Glomerular endothelial cell (primary cell): ENCODE data around the gene THRB. TPM values are rescaled to one million over a fixed set of nuclear protein-coding genes. Genes with fewer than 3 reads are reported as not detected.

ENCODE experiments used
- DNase-seq: peaks from one replicate; pipeline ENCODE4 v3.0.0-alpha.2; 2011; ENCODE audit warnings: low read depth, low spot score; ENCODE audit errors: extremely low read depth
- total RNA-seq: library from RNA; depleted of rRNA; stranded (reverse); fragments of >200 nt; gene quantifications from 2 replicates; pipeline ENCODE4 v1.2.3, GENCODE V29; 2015

THRB gene
- total RNA-seq, 1 donor from 2014 or later, result 0.06 TPM

- no peak for DNase-seq
Measured at GRCh38 chr3:24316887-24317383, 177.7 kb downstream of the THRB start.

DNA sequence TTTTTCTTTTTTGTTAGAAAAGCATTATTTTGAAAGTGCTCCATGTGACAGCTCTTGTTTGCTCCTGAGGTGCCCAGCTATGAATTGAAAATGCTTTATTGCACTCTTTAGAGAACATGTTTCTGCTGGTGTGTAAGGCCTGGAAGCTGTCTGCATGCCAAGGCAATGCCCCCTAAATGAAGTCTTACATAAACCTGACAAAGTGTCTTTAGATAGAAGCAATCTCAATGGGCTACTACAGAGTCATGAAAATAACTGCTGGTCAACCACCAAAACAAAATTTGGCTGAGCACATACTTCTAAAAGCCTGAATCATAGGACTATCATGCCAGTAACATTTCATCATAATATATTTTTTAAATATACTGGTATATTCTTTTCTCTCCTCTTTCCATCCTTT, 178.7 kb downstream of the THRB start:
- no peak for DNase-seq

DNA sequence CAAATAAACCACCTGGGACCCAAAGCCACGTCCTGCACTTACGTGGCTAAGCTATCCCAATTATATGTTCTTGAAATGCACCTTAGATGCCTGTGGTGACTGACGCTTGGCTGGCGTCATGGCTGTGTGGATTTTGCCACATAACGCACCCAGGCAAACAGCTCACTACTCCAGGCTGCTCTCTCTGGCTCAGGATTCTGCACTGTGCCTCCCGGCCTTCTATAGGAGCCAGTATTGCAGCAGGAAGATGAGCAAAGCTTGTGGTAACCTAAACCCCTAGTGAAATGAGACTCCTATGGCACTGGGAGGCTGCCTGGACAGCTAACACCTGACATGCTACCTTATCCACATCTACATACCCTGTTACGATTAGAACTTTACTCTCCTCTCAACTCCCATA, 179.3 kb downstream of the THRB start:
- no peak for DNase-seq

- DNase-seq, result no peak
Measured at GRCh38 chr3:24311881-24312280, 182.8 kb downstream of the THRB start.

GRCh38 chr3:24310887-24311286, 183.8 kb downstream of the THRB start:
- no peak for DNase-seq

GRCh38 chr3:24306518-24306917, 188.1 kb downstream of the THRB start:
- DNase-seq, result no peak

GRCh38 chr3:24305795-24306467, 188.7 kb downstream of the THRB start:
- DNase-seq, result no peak

GRCh38 chr3:24303057-24303754, 191.4 kb downstream of the THRB start:
- no peak for DNase-seq

DNA sequence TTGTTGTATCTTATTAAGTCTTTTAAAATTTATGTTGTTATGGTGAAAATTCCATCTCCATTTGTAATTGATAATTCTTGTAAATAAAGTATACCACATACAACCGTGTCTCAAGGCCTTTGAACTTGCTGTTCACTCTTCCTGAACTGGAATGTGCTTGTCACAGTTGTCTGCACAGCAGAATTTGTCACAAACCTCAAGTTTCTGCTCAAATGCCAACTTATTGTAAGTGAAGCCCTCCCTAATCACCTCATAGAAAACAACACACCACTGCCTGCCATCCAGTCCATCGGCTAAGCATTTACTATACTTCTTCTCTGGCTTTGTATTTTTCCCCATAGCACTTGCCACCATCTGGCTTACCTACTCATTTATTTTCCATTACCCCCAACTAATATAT, 192.3 kb downstream of the THRB start:
- no peak for DNase-seq

DNA sequence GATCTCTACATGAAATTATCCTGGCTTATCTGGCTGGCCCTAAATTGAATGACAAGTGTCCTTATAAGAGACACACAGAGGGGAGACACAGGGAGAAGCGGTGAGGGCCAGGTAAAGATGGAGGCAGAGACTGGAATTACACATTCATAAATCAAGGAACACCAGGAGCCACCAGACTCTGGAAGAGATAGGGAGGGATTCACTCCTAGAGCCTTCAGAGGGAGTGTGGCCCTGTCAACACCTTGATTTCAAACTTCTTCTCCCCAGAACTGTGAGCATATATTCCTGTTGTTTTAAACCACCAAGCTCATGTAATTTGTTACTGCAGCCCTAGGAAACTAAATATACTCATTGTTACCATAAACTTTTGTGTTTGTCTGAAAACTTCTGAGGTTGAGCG, 193.7 kb downstream of the THRB start:
- no peak for DNase-seq

GRCh38 chr3:24299806-24300626, 194.6 kb downstream of the THRB start:
- DNase-seq, result no peak

DNA sequence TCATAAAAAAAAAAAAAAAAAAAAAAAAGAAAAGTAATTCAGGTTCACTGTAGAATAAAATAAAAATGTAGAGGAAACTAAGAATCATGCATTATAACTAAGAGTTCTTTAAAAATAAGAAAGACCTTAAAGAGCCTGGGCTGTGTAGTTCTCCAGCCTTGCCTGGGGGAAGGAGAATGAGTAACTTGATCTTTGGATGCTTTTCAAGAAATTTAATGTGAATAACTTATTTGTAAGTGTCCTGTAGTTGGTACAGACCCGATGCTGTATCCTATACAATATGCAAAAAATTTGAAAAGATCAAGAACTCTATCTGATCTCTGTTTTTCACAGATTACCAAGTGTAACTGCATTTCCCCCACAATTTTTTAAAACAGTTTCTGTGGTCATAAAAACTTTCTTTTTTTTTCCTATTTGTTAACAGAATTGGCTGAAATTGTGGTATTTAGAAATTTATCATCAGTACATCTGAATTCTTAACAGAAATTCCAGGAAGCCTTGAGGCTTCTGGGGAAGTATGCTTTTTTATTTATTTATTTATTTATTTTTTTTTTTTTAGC, 195.3 kb downstream of the THRB start:
- no peak for DNase-seq

GRCh38 chr3:24296441-24297205, 198.0 kb downstream of the THRB start:
- no peak for DNase-seq

- DNase-seq, result no peak
Measured at GRCh38 chr3:24294150-24294549, 200.5 kb downstream of the THRB start.

DNA sequence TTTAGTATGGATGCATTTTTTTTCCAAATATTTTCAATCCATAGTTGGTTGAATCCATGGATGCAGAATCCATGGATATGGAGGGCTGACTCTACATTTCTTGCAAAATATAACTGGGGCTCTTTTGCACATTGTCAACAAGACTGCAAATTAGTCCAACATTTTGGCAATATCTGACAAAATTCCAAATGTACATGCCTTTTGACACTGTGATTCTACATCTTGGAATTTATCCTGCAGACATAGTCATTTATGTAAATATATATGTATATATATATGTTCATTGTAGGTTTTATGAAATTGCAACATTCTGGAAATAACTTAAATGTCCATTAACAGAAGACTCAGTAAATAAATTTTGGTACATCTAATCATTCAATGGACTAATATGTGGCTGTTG, 203.0 kb downstream of the THRB start:
- no peak for DNase-seq

- DNase-seq, result no peak
Measured at GRCh38 chr3:24290596-24290995, 204.1 kb downstream of the THRB start.

DNA sequence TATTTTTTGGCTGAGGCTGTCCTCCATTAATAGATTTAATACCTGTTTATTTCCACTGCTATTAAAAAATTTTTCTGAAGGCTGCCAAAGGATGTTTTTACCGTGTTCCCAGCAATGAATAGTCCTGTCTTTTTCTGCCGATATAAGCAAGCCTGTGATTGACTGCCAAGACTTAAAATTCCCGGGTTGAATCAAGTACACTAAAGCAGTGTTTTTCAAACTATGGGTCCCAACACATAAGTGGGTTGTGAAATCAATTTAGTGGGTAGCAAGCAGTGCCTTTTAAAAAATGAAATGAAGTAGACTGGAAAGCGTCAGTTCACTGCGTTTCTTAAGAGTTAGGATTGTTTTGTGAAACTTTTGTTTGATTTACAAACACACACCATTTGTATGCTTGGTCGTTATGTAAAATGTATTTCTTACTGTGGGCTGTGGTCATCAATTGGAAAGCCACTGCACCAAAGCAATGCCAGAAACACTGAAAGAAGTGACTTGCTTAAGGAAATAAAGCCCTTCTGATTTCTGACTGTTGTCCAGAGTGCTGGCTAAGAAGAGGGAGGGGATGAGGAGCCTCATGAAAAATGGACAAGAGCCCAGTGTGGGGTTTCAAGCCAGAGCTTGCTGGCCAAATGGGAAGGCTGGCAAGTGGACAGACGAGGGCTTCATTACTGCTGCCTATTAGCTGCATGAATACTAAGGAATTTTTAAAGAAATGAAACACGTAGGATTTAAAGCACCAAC, 206.0 kb downstream of the THRB start:
- no peak for DNase-seq

- no peak for DNase-seq
Measured at GRCh38 chr3:24287755-24288450, 206.7 kb downstream of the THRB start.

GRCh38 chr3:24286405-24286804, 208.2 kb downstream of the THRB start:
- DNase-seq, result no peak
